DOHH2 (cell line): ENCODE data around the gene MVB12B.

Experiments
- H3F3A ChIP-seq: fragments of 200-600 bp; sonication (generic), shearing (Covaris generic); 2 replicates; pipeline ENCODE4 v1.6.0; 2016; ENCODE audit warnings: antibody characterized with exemption, mild to moderate bottlenecking; ENCODE audit not compliant: control insufficient read depth, insufficient read depth
- H3K27ac ChIP-seq: fragments of 200-600 bp; sonication (generic); 2 replicates; pipeline ENCODE4 v1.5.1; 2014; ENCODE audit warnings: low read depth, mild to moderate bottlenecking, low read length, moderate library complexity
- H3K27me3 ChIP-seq: fragments of 200-600 bp; sonication (generic); 2 replicates; pipeline ENCODE4 v1.6.1; 2014; ENCODE audit warnings: mild to moderate bottlenecking, low read length, mixed read lengths; ENCODE audit not compliant: control insufficient read depth
- H3K36me3 ChIP-seq: fragments of 200-600 bp; sonication (generic); 2 replicates; pipeline ENCODE4 v1.6.1; 2014; ENCODE audit warnings: mild to moderate bottlenecking, low read length, moderate library complexity, mixed read lengths; ENCODE audit not compliant: control insufficient read depth
- H3K4me1 ChIP-seq: fragments of 200-600 bp; sonication (generic); 2 replicates; pipeline ENCODE4 v1.6.1; 2014; ENCODE audit warnings: mild to moderate bottlenecking, low read length, mixed read lengths; ENCODE audit not compliant: control insufficient read depth
- H3K4me2 ChIP-seq: fragments of 200-600 bp; sonication (generic); 2 replicates; pipeline ENCODE4 v1.6.0; 2014; ENCODE audit warnings: mild to moderate bottlenecking, low read length, moderate library complexity
- H3K4me3 ChIP-seq: fragments of 200-600 bp; sonication (generic); 2 replicates; pipeline ENCODE4 v1.5.1; 2014; ENCODE audit warnings: mild to moderate bottlenecking, low read length, mixed read lengths
- H3K79me2 ChIP-seq: fragments of 200-600 bp; sonication (generic); 2 replicates; pipeline ENCODE4 v1.6.1; 2014; ENCODE audit warnings: mild to moderate bottlenecking, low read length, mixed read lengths; ENCODE audit not compliant: control insufficient read depth
- H3K9me2 ChIP-seq: fragments of 200-600 bp; sonication (generic); replicated peaks from 2 replicates; pipeline ENCODE4 v1.6.1; 2014; ENCODE audit warnings: mild to moderate bottlenecking, low read length, mixed read lengths; ENCODE audit not compliant: control insufficient read depth
- H3K9me3 ChIP-seq: fragments of 200-600 bp; sonication (generic); 2 replicates; pipeline ENCODE4 v1.6.1; 2014; ENCODE audit warnings: antibody characterized with exemption, low read length, mixed read lengths; ENCODE audit not compliant: control insufficient read depth, insufficient read depth
- H4K20me1 ChIP-seq: fragments of 200-600 bp; sonication (generic); 2 replicates; pipeline ENCODE4 v1.6.0; 2014; ENCODE audit warnings: low read depth, mild to moderate bottlenecking, antibody characterized with exemption, low read length, moderate library complexity; ENCODE audit not compliant: control insufficient read depth, insufficient read depth
- EZH2phosphoT487 ChIP-seq: fragments of 200-600 bp; sonication (generic); IDR thresholded peaks from 2 replicates; pipeline ENCODE4 v1.6.1; 2017; ENCODE audit warnings: borderline replicate concordance, mild to moderate bottlenecking, antibody characterized with exemption, low read length, moderate library complexity, mixed read lengths
- TF ChIP-seq, protein P1 (sequence below): fragments of 200-600 bp; sonication (generic); IDR thresholded peaks from one replicate; pipeline ENCODE4 v1.5.1; 2014; ENCODE audit warnings: antibody characterized with exemption, mild to moderate bottlenecking, low read depth, low read length; ENCODE audit not compliant: poor library complexity, severe bottlenecking

The MVB12B gene

DNA sequence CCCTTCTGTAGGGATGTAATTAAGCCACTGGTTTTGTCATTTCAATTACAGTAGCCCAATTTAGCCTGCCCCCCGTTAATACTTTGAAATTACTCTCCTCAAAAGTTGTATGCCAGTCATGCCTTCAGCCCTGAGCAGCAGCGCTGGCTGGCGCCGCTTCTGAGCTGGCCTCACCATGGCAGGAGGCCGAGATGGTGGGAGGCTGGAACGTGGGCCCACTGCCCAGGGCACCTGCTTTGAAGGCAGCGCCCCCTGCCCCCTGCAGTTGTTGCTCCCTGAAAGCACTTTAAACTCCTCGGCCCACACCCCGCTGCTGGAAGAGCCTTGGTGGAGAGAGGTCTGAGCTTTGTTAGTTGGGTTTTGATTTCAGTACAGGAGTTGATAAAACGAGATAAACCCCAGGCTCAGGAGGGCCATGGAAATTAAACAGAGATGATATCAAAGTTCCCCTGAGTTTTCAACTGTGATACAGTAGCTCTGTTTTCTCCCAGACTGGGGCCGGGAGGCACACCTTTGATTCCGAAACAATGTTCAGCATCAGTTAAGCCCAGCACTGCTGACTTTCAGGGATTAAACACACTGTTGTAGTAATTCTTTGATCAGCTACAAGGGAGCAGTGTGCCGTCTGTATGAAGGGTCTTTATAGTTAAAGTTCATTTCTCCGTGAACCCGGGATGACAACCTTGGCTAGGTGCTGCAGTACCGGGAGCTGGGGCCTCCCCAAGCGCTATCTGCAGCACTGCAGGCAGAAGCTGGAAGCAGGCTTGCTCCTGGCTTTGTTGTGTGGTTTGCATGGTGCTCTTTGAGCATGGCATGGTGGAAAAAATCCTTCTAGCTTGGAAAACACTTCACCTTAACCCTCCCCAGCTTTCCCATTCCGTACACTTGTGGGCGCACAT lies 9.5 kb downstream of the MVB12B start:
- no peak for TF ChIP-seq EZH2phosphoT487
- TF ChIP-seq, protein P1, sequence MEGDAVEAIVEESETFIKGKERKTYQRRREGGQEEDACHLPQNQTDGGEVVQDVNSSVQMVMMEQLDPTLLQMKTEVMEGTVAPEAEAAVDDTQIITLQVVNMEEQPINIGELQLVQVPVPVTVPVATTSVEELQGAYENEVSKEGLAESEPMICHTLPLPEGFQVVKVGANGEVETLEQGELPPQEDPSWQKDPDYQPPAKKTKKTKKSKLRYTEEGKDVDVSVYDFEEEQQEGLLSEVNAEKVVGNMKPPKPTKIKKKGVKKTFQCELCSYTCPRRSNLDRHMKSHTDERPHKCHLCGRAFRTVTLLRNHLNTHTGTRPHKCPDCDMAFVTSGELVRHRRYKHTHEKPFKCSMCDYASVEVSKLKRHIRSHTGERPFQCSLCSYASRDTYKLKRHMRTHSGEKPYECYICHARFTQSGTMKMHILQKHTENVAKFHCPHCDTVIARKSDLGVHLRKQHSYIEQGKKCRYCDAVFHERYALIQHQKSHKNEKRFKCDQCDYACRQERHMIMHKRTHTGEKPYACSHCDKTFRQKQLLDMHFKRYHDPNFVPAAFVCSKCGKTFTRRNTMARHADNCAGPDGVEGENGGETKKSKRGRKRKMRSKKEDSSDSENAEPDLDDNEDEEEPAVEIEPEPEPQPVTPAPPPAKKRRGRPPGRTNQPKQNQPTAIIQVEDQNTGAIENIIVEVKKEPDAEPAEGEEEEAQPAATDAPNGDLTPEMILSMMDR: no peak
- H3K79me2 ChIP-seq: no peaks in the 10 kb centered on the region
- no peak overlapping the region for H3K4me3 ChIP-seq
- H3K36me3 ChIP-seq: no peaks in the 10 kb centered on the region
- no peak overlapping the region for H3K4me2 ChIP-seq
- no peaks in the 10 kb centered on the region for H3K4me1 ChIP-seq
- no peaks in the 10 kb centered on the region for H4K20me1 ChIP-seq
- H3K27me3 ChIP-seq: 0 out of 2 replicates have a peak, but pooled peaks cover 4% of the 10 kb centered on the region
- H3K9me3 ChIP-seq: no peaks in the 10 kb centered on the region
- no peaks in the 10 kb centered on the region for H3F3A ChIP-seq
- H3K27ac ChIP-seq: no peak overlapping the region
- no peaks in the 10 kb centered on the region for H3K9me2 ChIP-seq

DNA sequence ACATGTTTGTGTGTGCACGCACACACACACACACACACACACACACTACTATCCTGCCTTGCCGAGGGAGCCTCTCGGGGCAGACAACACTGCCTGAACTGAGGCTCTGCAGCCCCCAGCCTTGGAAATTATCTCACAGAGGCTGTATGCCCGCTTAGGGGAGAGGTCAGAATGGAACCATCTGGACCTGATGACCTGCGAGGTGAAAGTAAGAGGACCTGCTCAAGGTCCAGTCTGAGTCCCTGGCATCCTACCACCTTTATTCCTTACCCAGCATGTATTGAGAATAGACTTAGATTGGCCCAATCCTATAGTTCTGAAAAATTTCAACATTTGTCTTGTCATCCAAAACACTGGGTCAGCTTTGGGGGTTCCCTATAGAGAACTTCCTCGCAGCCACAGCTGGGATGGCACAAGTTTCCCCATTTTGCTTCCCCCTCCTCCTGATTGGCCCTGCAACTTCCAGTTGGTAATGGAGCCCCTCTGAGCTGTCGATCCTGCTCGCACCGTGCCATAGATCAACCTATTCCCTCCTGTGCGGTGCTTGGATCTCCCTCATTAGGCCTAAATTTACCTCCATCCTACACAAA lies 10.2 kb downstream of the MVB12B start:
- H3F3A ChIP-seq: no peaks in the 10 kb centered on the region
- no peak overlapping the region for H3K4me3 ChIP-seq
- TF ChIP-seq, protein P1: no peak
- TF ChIP-seq EZH2phosphoT487: no peak
- no peaks in the 10 kb centered on the region for H3K4me1 ChIP-seq
- H3K27me3 ChIP-seq: peaks cover 5% of the 10 kb centered on the region; the same call in 1 of the 2 replicates
- no peaks in the 10 kb centered on the region for H3K79me2 ChIP-seq
- H3K9me3 ChIP-seq: no peaks in the 10 kb centered on the region
- H4K20me1 ChIP-seq: no peaks in the 10 kb centered on the region
- H3K36me3 ChIP-seq: no peaks in the 10 kb centered on the region
- no peak overlapping the region for H3K4me2 ChIP-seq
- H3K9me2 ChIP-seq: no peaks in the 10 kb centered on the region
- no peak overlapping the region for H3K27ac ChIP-seq

GRCh38 chr9:126337729-126338372 lies 11.2 kb downstream of the MVB12B start:
- Histone ChIP-seq H4K20me1 (no peaks in the 10 kb centered on the region), H3K9me2 (no peaks in the 10 kb centered on the region), H3K9me3 (no peaks in the 10 kb centered on the region), H3K36me3 (no peaks in the 10 kb centered on the region), H3K4me1 (no peaks in the 10 kb centered on the region), H3K4me3 (no peak overlapping the region), H3K79me2 (no peaks in the 10 kb centered on the region), H3K27me3 (peaks cover 8% of the 10 kb centered on the region; the same call in 1 of the 2 replicates), H3F3A (no peaks in the 10 kb centered on the region), H3K27ac (no peak overlapping the region), H3K4me2 (no peak overlapping the region)
- TF ChIP-seq, protein P1: no peak
- TF ChIP-seq EZH2phosphoT487: no peak
